SK-N-SH (cell line): ENCODE data around the gene METTL4. TPM values are rescaled to one million over a fixed set of nuclear protein-coding genes. Genes with fewer than 3 reads are reported as not detected.
A peak's percentile ranks its signal among the peaks of the same experiment; 100 is the strongest.

ENCODE experiments used
- CTCF ChIA-PET: fragments of 300-600, 350-600 bp; formaldehyde crosslinking; extraction: SDS; loops from one replicate; lab custom pipeline; 2021; lab: Yijun Ruan, JAX
- POLR2A ChIA-PET: fragments of 350-600 bp; sonication (Branson Sonifier 250); formaldehyde crosslinking; extraction: SDS; loops from one replicate; lab custom pipeline; 2020; ENCODE audit warnings: antibody characterized with exemption, inconsistent platforms; lab: Yijun Ruan, JAX
- DNase-seq: peaks from one replicate; pipeline ENCODE4 v3.0.0; 2012
- H2AFZ ChIP-seq: fragments of 200-600 bp; sonication (generic); 2 replicates; pipeline ENCODE4 v1.8.1; 2016; ENCODE audit warnings: antibody characterized with exemption, mild to moderate bottlenecking, low read depth
- H3F3A ChIP-seq: fragments of 200-600 bp; sonication (generic); replicated peaks from 2 replicates; pipeline ENCODE3; 2016; ENCODE audit warnings: antibody characterized with exemption, mild to moderate bottlenecking; ENCODE audit not compliant: insufficient read depth
- H3K27ac ChIP-seq, 2 experiments: fragments of 200-500 bp in 1 of 2; fragments of 200-600 bp in 1 of 2; sonication (Bioruptor generic) in 1 of 2; sonication (generic), shearing (Covaris generic) in 1 of 2; 2 replicates each; pipeline versions ENCODE4 v1.5.1 to v1.6.1; 2014 to 2016; ENCODE audit warnings: low read depth in 2 of 2, inconsistent platforms in 1 of 2, low read length in 1 of 2, mild to moderate bottlenecking in 1 of 2, mixed read lengths in 1 of 2
- H3K27me3 ChIP-seq: fragments of 200-600 bp; sonication (generic), shearing (Covaris generic); 2 replicates; pipeline ENCODE4 v1.6.1; 2016; ENCODE audit warnings: mixed run types; ENCODE audit not compliant: insufficient read depth
- H3K36me3 ChIP-seq, 2 experiments: fragments of 200-500 bp in 1 of 2; fragments of 200-600 bp in 1 of 2; sonication (Bioruptor generic) in 1 of 2; sonication (generic) in 1 of 2; replicated peaks in 1 of 2; 2 replicates each; pipeline versions ENCODE3 to v1.5.1; 2014 to 2016; ENCODE audit warnings: low read length in 1 of 2, mild to moderate bottlenecking in 1 of 2; ENCODE audit not compliant: insufficient read depth in 2 of 2, control insufficient read depth in 1 of 2
- H3K4me1 ChIP-seq, 2 experiments: fragments of 200-500 bp in 1 of 2; fragments of 200-600 bp in 1 of 2; sonication (Bioruptor generic) in 1 of 2; sonication (generic), shearing (Covaris generic) in 1 of 2; 2 replicates each; pipeline versions ENCODE4 v1.5.1 to v1.6.1; 2014 to 2016; ENCODE audit warnings: low read depth in 1 of 2, low read length in 1 of 2, mixed run types in 1 of 2; ENCODE audit not compliant: insufficient read depth in 2 of 2, control insufficient read depth in 1 of 2
- H3K4me2 ChIP-seq: fragments of 200-600 bp; sonication (generic), shearing (Covaris generic); 2 replicates; pipeline ENCODE4 v1.6.1; 2017; ENCODE audit warnings: mixed run types
- H3K4me3 ChIP-seq, 2 experiments: fragments of 200-500 bp in 1 of 2; fragments of 200-600 bp in 1 of 2; sonication (Bioruptor generic) in 1 of 2; sonication (generic), shearing (Covaris generic) in 1 of 2; 2 replicates each; pipeline versions ENCODE4 v1.5.1 to v1.8.1; 2014 to 2016; ENCODE audit warnings: low read depth in 2 of 2, inconsistent platforms in 1 of 2, low read length in 1 of 2, mild to moderate bottlenecking in 1 of 2, mixed read lengths in 1 of 2, moderate library complexity in 1 of 2
- H3K79me2 ChIP-seq: fragments of 200-600 bp; sonication (generic); 2 replicates; pipeline ENCODE4 v1.8.1; 2017; ENCODE audit warnings: mild to moderate bottlenecking; ENCODE audit not compliant: insufficient read depth
- H3K9ac ChIP-seq: fragments of 200-600 bp; sonication (generic); 2 replicates; pipeline ENCODE4 v1.6.1; 2017; ENCODE audit warnings: mixed run types
- H3K9me2 ChIP-seq: fragments of 200-600 bp; sonication (generic); 2 replicates; pipeline ENCODE4 v1.6.1; 2017; ENCODE audit warnings: mixed run types
- H3K9me3 ChIP-seq: fragments of 200-600 bp; sonication (generic); 2 replicates; pipeline ENCODE4 v1.6.1; 2017; ENCODE audit warnings: mixed run types, mild to moderate bottlenecking, moderate library complexity
- H4K20me1 ChIP-seq: fragments of 200-600 bp; sonication (generic); 2 replicates; pipeline ENCODE4 v1.6.1; 2017; ENCODE audit warnings: mild to moderate bottlenecking, mixed run types; ENCODE audit not compliant: insufficient read depth
- CHD2 ChIP-seq: fragments of 150-350 bp; IDR thresholded peaks from 2 replicates; pipeline ENCODE4 v1.6.1; 2018; ENCODE audit warnings: low read length; ENCODE audit not compliant: partially characterized antibody
- CTCF ChIP-seq: fragments of 200-600 bp; sonication (generic); IDR thresholded peaks from 2 replicates; pipeline ENCODE4 v1.6.1; 2017; ENCODE audit warnings: antibody characterized with exemption, mild to moderate bottlenecking, moderate library complexity
- EP300 ChIP-seq, 2 experiments: IDR thresholded peaks; 2 replicates each; pipeline versions ENCODE4 v1.4.0 to v1.6.1; 2012; ENCODE audit warnings: borderline replicate concordance in 1 of 2, low read depth in 1 of 2, low read length in 1 of 2
- EZH2phosphoT487 ChIP-seq: fragments of 200-600 bp; sonication (generic); IDR thresholded peaks from 2 replicates; pipeline ENCODE4 v1.6.1; 2017; ENCODE audit warnings: low read depth, mixed run types, mild to moderate bottlenecking, antibody characterized with exemption, moderate library complexity, borderline replicate concordance
- FOSL2 ChIP-seq: IDR thresholded peaks from 2 replicates; pipeline ENCODE4 v1.4.0; 2012; ENCODE audit warnings: low read depth, mild to moderate bottlenecking, moderate library complexity, borderline replicate concordance
- FOXM1 ChIP-seq: IDR thresholded peaks from 2 replicates; pipeline ENCODE4 v1.4.0; 2012; ENCODE audit warnings: low read depth, mild to moderate bottlenecking
- MAX ChIP-seq: IDR thresholded peaks from 2 replicates; pipeline ENCODE4 v1.4.0; 2012; ENCODE audit warnings: low read depth
- MEF2A ChIP-seq: IDR thresholded peaks from 2 replicates; pipeline ENCODE4 v1.4.0; 2012; ENCODE audit warnings: low read depth, borderline replicate concordance
- POLR2AphosphoS5 ChIP-seq: IDR thresholded peaks from 2 replicates; pipeline ENCODE4 v1.6.1; 2012; ENCODE audit warnings: low read depth, low read length
- RCOR1 ChIP-seq: fragments of 150-350 bp; IDR thresholded peaks from 2 replicates; pipeline ENCODE4 v1.6.1; 2017; ENCODE audit warnings: antibody characterized with exemption, low read length
- REST ChIP-seq: IDR thresholded peaks from 2 replicates; pipeline ENCODE4 v1.6.1; 2012; ENCODE audit warnings: mild to moderate bottlenecking, low read depth, low read length, moderate library complexity
- RFX5 ChIP-seq: IDR thresholded peaks from 2 replicates; pipeline ENCODE4 v1.6.1; 2012; ENCODE audit warnings: mild to moderate bottlenecking, improper control_type of control experiment, low read length
- RXRA ChIP-seq: IDR thresholded peaks from 2 replicates; pipeline ENCODE4 v1.4.0; 2012; ENCODE audit warnings: low read depth, mild to moderate bottlenecking, borderline replicate concordance
- SMC3 ChIP-seq: IDR thresholded peaks from 2 replicates; pipeline ENCODE4 v1.6.1; 2012; ENCODE audit warnings: low read depth, low read length, improper control_type of control experiment
- TAF1 ChIP-seq: IDR thresholded peaks from 2 replicates; pipeline ENCODE4 v1.6.1; 2012; ENCODE audit warnings: low read depth, mild to moderate bottlenecking, low read length, moderate library complexity, borderline replicate concordance
- TCF12 ChIP-seq: IDR thresholded peaks from 2 replicates; pipeline ENCODE4 v1.4.0; 2012
- USF2 ChIP-seq: fragments of 150-350 bp; IDR thresholded peaks from 2 replicates; pipeline ENCODE4 v1.6.1; 2017; ENCODE audit warnings: antibody characterized with exemption, low read length, low read depth, borderline replicate concordance
- YY1 ChIP-seq: IDR thresholded peaks from 2 replicates; pipeline ENCODE4 v1.4.0; 2012; ENCODE audit warnings: low read depth, mild to moderate bottlenecking
- ZBTB33 ChIP-seq: IDR thresholded peaks from 2 replicates; pipeline ENCODE4 v1.4.0; 2012; ENCODE audit warnings: low read depth, borderline replicate concordance
- WGBS: methylation state at CpG from one replicate; pipeline ENCODE4 v1.1.6; 2017; ENCODE audit warnings: low lambda C conversion rate; 5-methylcytosine and 5-hydroxymethylcytosine counted together
- polyA plus RNA-seq, 3 experiments: library from polyadenylated mRNA; depleted of rRNA; stranded (reverse); fragments of >200 nt; gene quantifications; 2 replicates each; pipeline ENCODE4 v1.2.3, GENCODE V29; 2012

Gene METTL4
- polyA plus RNA-seq, 1 of the 3 experiments (the other 2 are of a cell fraction): 2.9 TPM

GRCh38 chr18:2513616-2514015 is 57.7 kb downstream of the METTL4 start:
- 0 out of 2 replicates have a peak, but pooled peaks have one; percentile 20 for TF ChIP-seq MAX
- TF ChIP-seq EP300 (IDR thresholded peaks at IDR 0.05; ENCODE audit: borderline replicate concordance in 1 of 2, low read depth in 1 of 2, low read length in 1 of 2): peak in 1 of 2 experiments; percentile 31; a peak in 1 of 4 replicates
- no peak for TF ChIP-seq YY1
- CTCF ChIA-PET: no interaction called here
- H3K27ac ChIP-seq: peak overlapping the region; percentile 31 to 100; a peak in 3 of 4 replicates

GRCh38 chr18:2512059-2512458 is 59.2 kb downstream of the METTL4 start:
- H3K4me2 ChIP-seq: no peak overlapping the region
- no peak for DNase-seq
- H3K27me3 ChIP-seq: no peaks in the 10 kb centered on the region
- no peaks in the 10 kb centered on the region for H3K9me2 ChIP-seq
- H3K79me2 ChIP-seq: no peaks in the 10 kb centered on the region
- peaks cover 3 to 19% of the 10 kb centered on the region in 2 experiments; a peak in 3 of 4 replicates for H3K4me1 ChIP-seq
- 73% methylated on average over 2 of the region's 2 CpGs for WGBS
- H3K27ac ChIP-seq: peak overlapping the region in 1 of 2 experiments; percentile 100; a peak in 2 of 4 replicates
- no peak overlapping the region for H3K9ac ChIP-seq
- no peak overlapping the region for H3K4me3 ChIP-seq
- H2AFZ ChIP-seq: 0 out of 2 replicates have a peak overlapping the region, but pooled peaks have one; percentile 21
- H3F3A ChIP-seq: peaks cover 25% of the 10 kb centered on the region
- ChIA-PET POLR2A (no interaction called here), CTCF (interaction anchor here (2.4 kb wide), 1 partner anchor 30 kb away, joined by 9 read pairs; no protein-coding TSS in a partner anchor)
- no peaks in the 10 kb centered on the region for H3K36me3 ChIP-seq
- no peaks in the 10 kb centered on the region for H3K9me3 ChIP-seq
- no peaks in the 10 kb centered on the region for H4K20me1 ChIP-seq
- no peak for TF ChIP-seq POLR2AphosphoS5
- no peak for TF ChIP-seq CTCF
- no peak for TF ChIP-seq REST
- no peak for TF ChIP-seq SMC3
- no peak for TF ChIP-seq USF2
- TF ChIP-seq FOSL2: no peak
- no peak for TF ChIP-seq FOXM1
- TF ChIP-seq RXRA: no peak
- no peak for TF ChIP-seq RCOR1
- no peak for TF ChIP-seq ZBTB33
- no peak for TF ChIP-seq MEF2A
- TF ChIP-seq TAF1: no peak
- peak; percentile 24 to 65; a peak in 2 of 4 replicates for TF ChIP-seq EP300 (IDR thresholded peaks at IDR 0.05; ENCODE audit: borderline replicate concordance in 1 of 2, low read depth in 1 of 2, low read length in 1 of 2)
- TF ChIP-seq EZH2phosphoT487: no peak
- TF ChIP-seq TCF12: peak; percentile 57
- no peak for TF ChIP-seq RFX5
- no peak for TF ChIP-seq CHD2

More at GRCh38 chr18:2513616-2514015, 57.7 kb downstream of the METTL4 start:
- Histone ChIP-seq H3K4me1 (peaks cover 3 to 19% of the 10 kb centered on the region in 2 experiments; a peak in 3 of 4 replicates), H4K20me1 (no peaks in the 10 kb centered on the region), H3K27me3 (no peaks in the 10 kb centered on the region), H3K36me3 (no peaks in the 10 kb centered on the region), H3K9me2 (no peaks in the 10 kb centered on the region), H3K9me3 (no peaks in the 10 kb centered on the region), H3K79me2 (no peaks in the 10 kb centered on the region), H3K9ac (no peak overlapping the region), H3K4me3 (no peak overlapping the region), H2AFZ (no peak overlapping the region), H3K4me2 (no peak overlapping the region), H3F3A (peaks cover 31% of the 10 kb centered on the region)
- WGBS: 0% methylated on average over 1 of the region's 1 CpG
- no peak for DNase-seq
- POLR2A ChIA-PET: no interaction called here
